ENCODE data around the gene FNBP1L.

Gene FNBP1L

DNA sequence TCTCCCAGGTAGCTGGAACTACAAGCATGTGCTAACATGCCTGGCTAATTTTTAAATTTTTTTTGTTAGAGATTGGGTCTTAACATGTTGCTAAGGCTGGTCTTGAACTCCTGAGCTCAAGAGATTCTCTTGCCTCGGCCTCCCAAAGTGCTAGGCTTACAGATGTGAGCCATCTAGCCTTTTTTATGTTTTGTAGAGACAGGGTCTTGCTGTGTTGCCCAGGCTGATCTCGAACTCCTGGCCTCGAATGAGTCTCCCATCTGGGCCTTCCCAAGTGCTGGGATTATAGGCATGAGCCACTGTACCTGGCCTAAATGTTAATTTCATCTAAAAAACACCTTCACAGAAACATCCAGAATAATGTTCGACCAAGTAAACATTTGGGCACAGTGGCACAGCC lies 48.6 kb downstream of the FNBP1L start:
- TF ChIP-seq PAX5 (IDR thresholded peaks at IDR 0.05; ENCODE audit: insufficient read depth, low read length, severe bottlenecking) (no peak), TAF1 (IDR thresholded peaks at IDR 0.05; ENCODE audit: low read depth, low read length) (no peak)

DNA sequence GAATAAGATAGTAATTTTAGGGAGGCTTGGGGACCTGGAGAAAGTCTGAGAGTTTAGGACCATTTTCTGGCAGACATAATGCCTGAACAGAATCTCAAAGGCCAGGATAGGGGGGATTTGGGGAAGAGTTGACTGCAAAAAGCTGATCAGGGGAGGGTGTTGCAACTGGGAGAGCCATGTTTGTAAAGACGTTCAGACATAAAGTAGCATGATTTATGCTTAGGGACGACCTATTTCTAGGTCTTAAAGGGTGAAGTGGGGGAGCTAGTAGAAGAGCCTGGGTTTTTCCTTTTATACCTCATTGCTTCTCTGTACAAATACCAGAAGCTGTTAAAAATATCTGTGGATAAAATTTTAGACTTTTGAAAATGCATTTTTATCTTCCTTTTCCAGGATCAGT lies 51.2 kb downstream of the FNBP1L start:
- no peak for FAIRE-seq
- no peak for DNase-seq (ENCODE audit: insufficient read length, low spot score)
- TF ChIP-seq POU2F2 (IDR thresholded peaks at IDR 0.05; ENCODE audit: low read depth, low read length), result no peak

More for the DNA sequence above, 48.6 kb downstream of the FNBP1L start:
- FAIRE-seq (no peak), DNase-seq (ENCODE audit: insufficient read length, low spot score) (no peak)

DNA sequence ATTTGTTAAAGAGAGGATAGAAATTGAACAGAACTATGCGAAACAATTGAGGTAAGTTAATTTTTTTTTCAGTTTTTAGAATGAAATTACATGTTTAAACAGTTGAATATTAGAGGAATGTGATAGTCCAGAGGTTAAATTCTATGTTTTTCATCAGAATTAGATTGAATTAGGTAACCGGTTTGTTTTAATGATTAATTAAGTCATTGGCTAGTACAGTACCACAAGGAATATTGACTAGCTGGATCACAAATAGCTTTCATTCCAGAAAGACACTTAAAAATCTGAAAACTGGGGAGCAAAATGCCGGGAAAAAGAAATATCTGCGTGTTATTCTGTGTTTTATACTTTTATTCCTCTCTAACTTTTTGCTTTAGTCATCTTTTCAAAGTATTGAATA lies 51.6 kb downstream of the FNBP1L start:
- no peak for FAIRE-seq
- no peak for TF ChIP-seq POU2F2 (IDR thresholded peaks at IDR 0.05; ENCODE audit: low read depth, low read length)
- no peak for TF ChIP-seq TAF1 (IDR thresholded peaks at IDR 0.05; ENCODE audit: low read depth, low read length)
- TF ChIP-seq SPI1 (IDR thresholded peaks at IDR 0.05; ENCODE audit: low read depth, low read length), result no peak
- no peak for DNase-seq (ENCODE audit: insufficient read length, low spot score)

DNA sequence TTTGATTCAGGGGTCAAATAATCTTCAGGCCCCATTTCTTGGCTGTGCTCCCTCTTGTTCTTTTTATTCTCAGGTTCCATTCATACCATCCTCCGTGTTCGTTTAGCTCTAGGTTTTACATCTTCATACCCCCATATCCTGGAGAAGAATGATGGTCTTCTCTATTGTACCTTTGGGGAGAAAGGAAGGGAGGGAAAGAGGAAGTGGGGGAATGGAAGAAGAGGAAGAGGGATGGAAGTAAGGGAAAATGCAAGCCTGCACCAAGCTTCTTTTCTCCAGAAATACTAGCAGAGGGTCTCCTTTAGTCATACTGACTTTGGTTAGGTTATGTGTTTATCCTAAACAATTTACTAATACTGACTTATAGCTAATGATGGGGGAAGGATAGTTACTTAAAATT lies 52.4 kb downstream of the FNBP1L start:
- DNase-seq (ENCODE audit: insufficient read length, low spot score) (no peak), FAIRE-seq (no peak)
- TF ChIP-seq POU2F2 (IDR thresholded peaks at IDR 0.05; ENCODE audit: low read depth, low read length) (no peak), SPI1 (IDR thresholded peaks at IDR 0.05; ENCODE audit: low read depth, low read length) (no peak), POLR2AphosphoS5 (IDR thresholded peaks at IDR 0.05; ENCODE audit: low read depth, low read length) (no peak), TAF1 (IDR thresholded peaks at IDR 0.05; ENCODE audit: low read depth, low read length) (no peak), POLR2A (IDR thresholded peaks at IDR 0.05; ENCODE audit: low read depth, low read length) (no peak), PAX5 (IDR thresholded peaks at IDR 0.05; ENCODE audit: insufficient read depth, low read length, severe bottlenecking) (no peak)

DNA sequence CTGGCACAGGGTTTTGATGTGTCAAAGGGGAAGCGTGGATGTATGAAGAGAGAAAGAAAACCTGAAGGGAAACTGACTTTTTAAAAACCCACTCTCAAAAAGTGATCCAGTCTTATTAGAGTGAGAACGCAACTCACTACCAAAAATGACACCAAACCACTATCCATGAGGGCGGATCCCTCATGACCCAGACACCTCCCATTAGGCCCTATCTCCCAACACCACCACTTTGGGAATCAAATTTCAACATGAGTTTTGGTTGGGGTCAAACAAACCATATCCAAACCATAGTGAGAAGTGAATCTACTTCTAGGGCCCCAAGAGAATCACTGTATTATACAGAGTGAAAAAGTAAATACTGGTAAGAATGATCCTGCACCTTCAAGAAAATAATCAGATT lies 53.5 kb downstream of the FNBP1L start:
- FAIRE-seq (no peak), DNase-seq (ENCODE audit: insufficient read length, low spot score) (no peak)
- TF ChIP-seq POLR2A (IDR thresholded peaks at IDR 0.05; ENCODE audit: low read depth, low read length) (no peak), POU2F2 (IDR thresholded peaks at IDR 0.05; ENCODE audit: low read depth, low read length) (no peak), SPI1 (IDR thresholded peaks at IDR 0.05; ENCODE audit: low read depth, low read length) (no peak), TAF1 (IDR thresholded peaks at IDR 0.05; ENCODE audit: low read depth, low read length) (no peak), POLR2AphosphoS5 (IDR thresholded peaks at IDR 0.05; ENCODE audit: low read depth, low read length) (no peak)

DNA sequence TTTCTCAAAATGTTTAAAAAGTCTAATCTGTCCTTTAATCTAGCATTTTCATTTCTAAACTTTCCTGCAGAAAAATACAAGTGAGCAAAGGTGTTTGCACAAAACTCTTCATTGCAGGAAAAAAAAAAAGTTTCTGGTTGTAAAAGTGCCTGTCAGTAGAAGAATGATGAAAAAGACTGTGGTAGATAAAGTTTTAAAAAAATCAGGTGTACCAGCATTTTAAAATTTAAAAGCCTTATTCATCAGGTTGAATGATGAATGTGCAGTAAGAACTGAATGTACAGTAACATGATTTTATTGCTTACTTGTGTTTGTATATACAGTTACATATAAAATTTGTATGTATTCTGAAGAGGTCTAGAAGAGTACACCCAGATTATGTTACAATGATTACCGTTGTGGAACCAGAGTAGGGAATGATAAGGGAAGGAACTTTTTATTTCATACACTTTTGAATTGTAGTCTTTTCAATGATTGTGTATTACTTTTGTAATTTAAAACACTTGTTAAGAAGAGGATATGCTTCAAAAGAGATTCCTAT lies 54.0 kb downstream of the FNBP1L start:
- DNase-seq (ENCODE audit: insufficient read length, low spot score) (no peak), FAIRE-seq (no peak)
- TF ChIP-seq POU2F2 (IDR thresholded peaks at IDR 0.05; ENCODE audit: low read depth, low read length) (no peak), SPI1 (IDR thresholded peaks at IDR 0.05; ENCODE audit: low read depth, low read length) (no peak), POLR2A (IDR thresholded peaks at IDR 0.05; ENCODE audit: low read depth, low read length) (no peak), PAX5 (IDR thresholded peaks at IDR 0.05; ENCODE audit: insufficient read depth, low read length, severe bottlenecking) (no peak), POLR2AphosphoS5 (IDR thresholded peaks at IDR 0.05; ENCODE audit: low read depth, low read length) (no peak), TAF1 (IDR thresholded peaks at IDR 0.05; ENCODE audit: low read depth, low read length) (no peak)

DNA sequence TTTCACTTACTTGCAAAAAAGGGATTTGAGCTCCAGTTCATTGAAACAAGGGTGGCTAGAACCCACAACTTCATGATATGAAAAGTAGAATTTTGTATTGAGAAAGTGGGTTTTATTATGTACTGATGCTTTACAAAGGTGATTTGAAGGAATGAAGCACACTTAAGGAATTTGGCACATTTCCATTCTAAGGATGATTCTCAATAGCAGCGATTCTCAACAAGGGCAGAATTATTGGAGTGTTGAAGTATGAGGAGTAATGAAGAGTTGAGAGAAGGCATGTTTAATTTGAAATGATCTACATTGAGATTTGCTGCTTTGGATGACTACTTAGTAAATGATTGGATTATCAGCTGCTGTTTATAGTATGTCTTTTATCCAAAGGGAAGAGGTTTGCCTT lies 54.7 kb downstream of the FNBP1L start:
- DNase-seq (ENCODE audit: insufficient read length, low spot score) (no peak), FAIRE-seq (no peak)
- TF ChIP-seq POU2F2 (IDR thresholded peaks at IDR 0.05; ENCODE audit: low read depth, low read length) (no peak), PAX5 (IDR thresholded peaks at IDR 0.05; ENCODE audit: insufficient read depth, low read length, severe bottlenecking) (no peak), TAF1 (IDR thresholded peaks at IDR 0.05; ENCODE audit: low read depth, low read length) (no peak), POLR2AphosphoS5 (IDR thresholded peaks at IDR 0.05; ENCODE audit: low read depth, low read length) (no peak), SPI1 (IDR thresholded peaks at IDR 0.05; ENCODE audit: low read depth, low read length) (no peak), POLR2A (IDR thresholded peaks at IDR 0.05; ENCODE audit: low read depth, low read length) (no peak)

DNA sequence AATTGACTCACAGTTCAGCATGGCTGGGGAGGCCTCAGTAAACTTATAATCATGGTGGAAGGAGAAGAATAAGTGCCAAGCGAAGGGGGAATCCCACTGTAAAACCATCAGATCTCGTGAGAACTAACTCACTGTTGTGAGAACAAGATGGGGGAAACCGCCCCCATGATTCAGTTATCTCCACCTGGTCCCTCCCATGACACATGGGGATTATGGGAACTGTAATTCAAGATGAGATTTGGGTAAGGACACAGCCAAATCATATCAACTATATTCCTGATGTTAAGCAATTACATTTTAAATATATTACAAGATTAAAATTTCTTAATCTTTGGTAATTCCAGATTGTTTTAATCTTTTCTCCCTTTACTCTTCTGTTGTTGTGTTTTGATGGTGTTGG lies 55.2 kb downstream of the FNBP1L start:
- FAIRE-seq, result no peak
- no peak for DNase-seq (ENCODE audit: insufficient read length, low spot score)
- TF ChIP-seq POLR2AphosphoS5 (IDR thresholded peaks at IDR 0.05; ENCODE audit: low read depth, low read length), result no peak
- no peak for TF ChIP-seq POU2F2 (IDR thresholded peaks at IDR 0.05; ENCODE audit: low read depth, low read length)
- TF ChIP-seq PAX5 (IDR thresholded peaks at IDR 0.05; ENCODE audit: insufficient read depth, low read length, severe bottlenecking), result no peak

DNA sequence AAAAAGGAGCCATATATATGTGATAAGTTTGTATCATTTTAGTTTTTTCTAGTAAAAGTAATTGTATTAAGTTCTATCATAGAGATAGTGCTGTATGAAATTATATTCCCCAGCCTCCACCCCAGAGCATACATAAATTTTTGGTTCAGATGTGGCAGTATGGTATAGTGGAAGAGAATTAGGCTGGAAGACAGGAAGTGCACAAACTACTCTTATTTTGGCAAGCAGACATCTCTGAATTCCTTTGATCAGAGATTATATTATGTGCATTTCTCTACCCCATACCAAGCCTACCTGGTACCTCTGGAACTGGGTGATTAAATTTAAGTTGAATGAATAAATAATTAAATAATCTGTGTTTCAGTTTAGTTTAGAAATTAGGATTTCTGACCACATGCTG lies 55.9 kb downstream of the FNBP1L start:
- no peak for DNase-seq (ENCODE audit: insufficient read length, low spot score)
- no peak for FAIRE-seq
- TF ChIP-seq PAX5 (IDR thresholded peaks at IDR 0.05; ENCODE audit: insufficient read depth, low read length, severe bottlenecking), result no peak
- no peak for TF ChIP-seq TAF1 (IDR thresholded peaks at IDR 0.05; ENCODE audit: low read depth, low read length)
- TF ChIP-seq POU2F2 (IDR thresholded peaks at IDR 0.05; ENCODE audit: low read depth, low read length), result no peak
- TF ChIP-seq POLR2AphosphoS5 (IDR thresholded peaks at IDR 0.05; ENCODE audit: low read depth, low read length), result no peak
- TF ChIP-seq POLR2A (IDR thresholded peaks at IDR 0.05; ENCODE audit: low read depth, low read length), result no peak
- TF ChIP-seq SPI1 (IDR thresholded peaks at IDR 0.05; ENCODE audit: low read depth, low read length), result no peak

DNA sequence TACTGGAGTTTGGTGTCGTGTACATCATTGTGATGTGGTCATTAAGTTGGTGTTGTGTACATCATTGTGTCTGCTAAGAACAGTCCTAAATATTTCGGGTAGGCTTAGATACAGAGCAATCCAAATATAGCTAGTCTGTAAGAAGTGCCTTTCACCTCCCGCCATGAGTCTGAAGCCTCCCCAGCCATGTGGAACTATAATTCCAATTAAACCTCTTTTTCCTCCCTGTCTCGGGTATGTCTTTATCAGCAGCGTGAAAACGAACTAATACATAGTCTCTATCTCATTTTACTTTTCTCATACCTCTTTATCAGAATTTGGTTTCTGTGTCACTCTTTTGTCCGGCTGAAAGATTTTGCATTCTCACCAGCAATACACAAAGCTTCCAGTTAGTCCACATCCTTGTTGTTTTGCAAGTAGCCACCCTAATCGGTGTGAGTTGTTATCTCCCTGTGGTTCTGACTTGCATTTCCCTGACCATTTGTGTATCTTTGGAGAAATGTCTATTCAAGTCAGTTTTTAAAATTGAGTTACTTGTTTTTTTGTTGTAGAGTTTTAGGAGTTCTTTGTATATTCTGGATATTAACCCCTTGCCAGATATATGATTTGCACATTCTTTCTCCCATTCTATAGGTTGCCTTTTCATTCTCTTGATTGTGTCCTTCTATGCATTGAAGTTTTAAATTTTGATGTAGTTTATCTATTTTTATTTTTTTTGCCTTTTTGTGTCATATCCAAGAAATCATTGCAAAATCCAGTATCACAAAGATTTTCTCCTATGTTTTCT lies 56.5 kb downstream of the FNBP1L start:
- DNase-seq (ENCODE audit: insufficient read length, low spot score) (no peak), FAIRE-seq (no peak)
- TF ChIP-seq POLR2A (IDR thresholded peaks at IDR 0.05; ENCODE audit: low read depth, low read length), result no peak
- TF ChIP-seq SPI1 (IDR thresholded peaks at IDR 0.05; ENCODE audit: low read depth, low read length), result no peak
- no peak for TF ChIP-seq POU2F2 (IDR thresholded peaks at IDR 0.05; ENCODE audit: low read depth, low read length)
- TF ChIP-seq PAX5 (IDR thresholded peaks at IDR 0.05; ENCODE audit: insufficient read depth, low read length, severe bottlenecking), result no peak
- no peak for TF ChIP-seq TAF1 (IDR thresholded peaks at IDR 0.05; ENCODE audit: low read depth, low read length)
- no peak for TF ChIP-seq POLR2AphosphoS5 (IDR thresholded peaks at IDR 0.05; ENCODE audit: low read depth, low read length)

All from GM12891 (cell line).